ENCODE results near the gene GLCCI1. TPM values are rescaled to one million over a fixed set of nuclear protein-coding genes. Genes with fewer than 3 reads are reported as not detected.
"Not testable (repeated sequence)": the region's sequence is repeated elsewhere in the genome, so short reads cannot be mapped to it uniquely, and the experiment has no call there.

GLCCI1 gene
- total RNA-seq, 1 donor from 2014 or later, result 20.5 TPM

- DNase-seq, result no peak
Observed at GRCh38 chr7:8051373-8051772, 82.8 kb downstream of the GLCCI1 start.

GRCh38 chr7:8051998-8052397, 83.4 kb downstream of the GLCCI1 start:
- DNase-seq, result no peak

GRCh38 chr7:8052824-8053223, 84.2 kb downstream of the GLCCI1 start:
- DNase-seq, result no peak

- DNase-seq, result no peak
Observed at GRCh38 chr7:8056439-8056838, 87.8 kb downstream of the GLCCI1 start.

GRCh38 chr7:8057566-8057965, 89.0 kb downstream of the GLCCI1 start:
- no peak for DNase-seq

- DNase-seq, result no peak
Observed at GRCh38 chr7:8058322-8058721, 89.7 kb downstream of the GLCCI1 start.

GRCh38 chr7:8058852-8059251, 90.3 kb downstream of the GLCCI1 start:
- no peak for DNase-seq

GRCh38 chr7:8060241-8060640, 91.6 kb downstream of the GLCCI1 start:
- DNase-seq, result no peak

- DNase-seq, result not testable (repeated sequence)
Observed at GRCh38 chr7:8063300-8063699, 94.7 kb downstream of the GLCCI1 start.

- no peak for DNase-seq
Observed at GRCh38 chr7:8063706-8064297, 95.2 kb downstream of the GLCCI1 start.

GRCh38 chr7:8064828-8065227, 96.2 kb downstream of the GLCCI1 start:
- no peak for DNase-seq

GRCh38 chr7:8065356-8065813, 96.8 kb downstream of the GLCCI1 start:
- DNase-seq, result no peak

GRCh38 chr7:8068892-8069686, 100.5 kb downstream of the GLCCI1 start:
- no peak for DNase-seq

- no peak for DNase-seq
Observed at GRCh38 chr7:8070451-8071180, 102.0 kb downstream of the GLCCI1 start.

- DNase-seq, result no peak
Observed at GRCh38 chr7:8078418-8078817, 109.8 kb downstream of the GLCCI1 start.

- DNase-seq, result no peak
Observed at GRCh38 chr7:8082762-8083161, 114.2 kb downstream of the GLCCI1 start.

- DNase-seq, result no peak
Observed at GRCh38 chr7:8084836-8085235, 116.2 kb downstream of the GLCCI1 start.

- no peak for DNase-seq
Observed at GRCh38 chr7:8085420-8085819, 116.8 kb downstream of the GLCCI1 start.

GRCh38 chr7:8086239-8086638, 117.6 kb downstream of the GLCCI1 start:
- DNase-seq, result no peak

- no peak for DNase-seq
Observed at GRCh38 chr7:8089036-8089780, 120.6 kb downstream of the GLCCI1 start.

- DNase-seq, result no peak
Observed at GRCh38 chr7:8092140-8092539, 123.5 kb downstream of the GLCCI1 start.
